Measurements from ENCODE around the gene NEDD4L. TPM values are rescaled to one million over a fixed set of nuclear protein-coding genes. Genes with fewer than 3 reads are reported as not detected.

The NEDD4L gene
- total and polyA plus RNA-seq, 3 donors from 2014 or later, result 14.3 to 43.1 (median 42.7) TPM

- H3K36me3 ChIP-seq (ENCODE audit: low read depth, missing control alignments), result no peaks in the 10 kb centered on the region
- TF ChIP-seq POLR2A (IDR thresholded peaks at IDR 0.05), result no peak
- no peaks in the 10 kb centered on the region for H3K9me3 ChIP-seq
- no peak for DNase-seq
- intact Hi-C loops (cut with DNase I; ENCODE audit: low total_unique reads), result no loop called here
- no peak overlapping the region for H3K4me3 ChIP-seq
- H3K27ac ChIP-seq, result no peak overlapping the region
- no peaks in the 10 kb centered on the region for H3K27me3 ChIP-seq
- WGBS, 2 donors, result 81 to 88% methylated on average over 7 of the region's 7 CpGs
- no peaks in the 10 kb centered on the region for H3K4me1 ChIP-seq
These were observed 363.2 kb downstream of the NEDD4L start for GRCh38 chr18:58407263-58407648.

GRCh38 chr18:58407649-58408407 is 363.8 kb downstream of the NEDD4L start:
- Histone ChIP-seq H3K4me3 (no peak overlapping the region), H3K27ac (no peak overlapping the region), H3K36me3 (ENCODE audit: low read depth, missing control alignments) (no peaks in the 10 kb centered on the region), H3K4me1 (no peaks in the 10 kb centered on the region), H3K27me3 (no peaks in the 10 kb centered on the region), H3K9me3 (no peaks in the 10 kb centered on the region)
- DNase-seq, result no peak
- 82 to 85% methylated on average over 6 of the region's 6 CpGs for WGBS, 2 donors
- no peak for TF ChIP-seq CTCF (IDR thresholded peaks at IDR 0.05)
- TF ChIP-seq POLR2A (IDR thresholded peaks at IDR 0.05), result no peak
- intact Hi-C loops (cut with DNase I; ENCODE audit: low total_unique reads), result no loop called here

DNA sequence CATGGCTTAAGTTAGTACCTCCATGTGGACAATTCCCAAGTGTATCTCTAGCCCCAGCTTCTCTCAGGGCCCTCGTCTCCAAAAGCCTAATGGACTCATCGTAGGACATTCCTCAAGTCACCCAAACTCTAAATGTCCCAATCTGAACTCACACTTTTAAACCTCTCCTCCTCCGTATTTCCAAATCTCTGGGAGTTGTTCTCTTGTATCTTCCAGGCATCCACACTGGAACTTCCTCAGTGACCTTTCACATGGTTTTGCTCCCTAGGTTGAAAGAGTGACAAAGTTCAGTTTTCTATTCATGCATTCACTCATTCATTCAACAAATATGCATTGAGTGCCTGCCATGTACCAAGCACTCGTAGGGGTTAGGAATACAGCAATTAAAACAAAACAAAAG is 364.6 kb downstream of the NEDD4L start:
- intact Hi-C loops (cut with DNase I; ENCODE audit: low total_unique reads), result no loop called here
- Histone ChIP-seq H3K27me3 (no peaks in the 10 kb centered on the region), H3K9me3 (no peaks in the 10 kb centered on the region), H3K4me3 (no peak overlapping the region), H3K27ac (no peak overlapping the region), H3K4me1 (no peaks in the 10 kb centered on the region), H3K36me3 (ENCODE audit: low read depth, missing control alignments) (no peaks in the 10 kb centered on the region)
- no peak for DNase-seq
- TF ChIP-seq CTCF (IDR thresholded peaks at IDR 0.05) (no peak), POLR2A (IDR thresholded peaks at IDR 0.05) (no peak)
- WGBS, 2 donors, result 94% methylated on average over 4 of the region's 4 CpGs

DNA sequence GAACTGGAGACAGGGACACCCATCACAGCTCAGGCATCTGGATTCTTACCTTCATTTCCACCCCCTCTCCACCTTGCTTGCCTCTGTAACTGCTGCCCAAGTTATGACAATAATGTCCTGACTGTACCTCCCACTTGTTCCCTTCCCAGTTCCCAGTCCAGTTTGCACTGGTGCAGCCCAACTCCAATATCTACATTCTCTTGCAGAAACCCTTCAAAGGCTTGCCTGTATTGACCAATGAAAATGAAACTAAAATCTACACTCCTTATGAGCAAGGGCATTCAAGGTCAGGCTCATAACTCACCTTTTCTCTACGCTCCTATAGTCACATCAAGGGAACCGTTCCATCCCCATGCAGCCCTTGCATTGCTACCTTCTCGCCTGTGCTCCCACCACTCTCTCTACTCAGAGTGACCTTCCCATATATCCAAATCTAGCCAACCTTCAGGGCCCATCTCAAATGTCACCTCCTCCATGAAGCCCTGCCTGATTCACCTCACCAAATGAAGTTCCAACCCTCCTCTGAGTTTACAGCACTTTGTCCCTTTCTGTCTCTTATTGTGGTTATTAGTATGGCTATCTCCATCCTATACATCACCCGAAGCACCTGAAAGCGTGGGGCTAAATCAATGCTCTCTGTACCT is 365.9 kb downstream of the NEDD4L start:
- Histone ChIP-seq H3K4me1 (no peaks in the 10 kb centered on the region), H3K27ac (no peak overlapping the region), H3K36me3 (ENCODE audit: low read depth, missing control alignments) (no peaks in the 10 kb centered on the region), H3K27me3 (no peaks in the 10 kb centered on the region), H3K9me3 (no peaks in the 10 kb centered on the region), H3K4me3 (no peak overlapping the region)
- DNase-seq, result no peak
- TF ChIP-seq CTCF (IDR thresholded peaks at IDR 0.05) (no peak), POLR2A (IDR thresholded peaks at IDR 0.05) (no peak)
- 92 to 95% methylated on average over 5 of the region's 5 CpGs for WGBS, 2 donors
- intact Hi-C loops (cut with DNase I; ENCODE audit: low total_unique reads), result no loop called here

- WGBS, 2 donors, result 95 to 98% methylated on average over 7 of the region's 7 CpGs
- TF ChIP-seq CTCF (IDR thresholded peaks at IDR 0.05) (no peak), POLR2A (IDR thresholded peaks at IDR 0.05) (no peak)
- intact Hi-C loops (cut with DNase I; ENCODE audit: low total_unique reads), result no loop called here
These were observed 367.3 kb downstream of the NEDD4L start for GRCh38 chr18:58411323-58411722.

More at GRCh38 chr18:58411323-58411722, 367.3 kb downstream of the NEDD4L start:
- DNase-seq, result no peak
- Histone ChIP-seq H3K27ac (no peak overlapping the region), H3K27me3 (no peaks in the 10 kb centered on the region), H3K9me3 (no peaks in the 10 kb centered on the region), H3K4me1 (peaks cover under 1% of the 10 kb centered on the region), H3K4me3 (no peak overlapping the region), H3K36me3 (ENCODE audit: low read depth, missing control alignments) (no peaks in the 10 kb centered on the region)

All from testis (tissue), 3 donors.